SIG-M5 treated with dmso at 0.1 percent for 504 hours (cell line): Measurements from ENCODE around the gene ZMYND10.
A peak's percentile ranks its signal among the peaks of the same experiment; 100 is the strongest.

Experiments
- DNase-seq: peaks from one replicate; lab custom pipeline; 2025; ENCODE audit not compliant: unreplicated experiment; lab: John Stamatoyannopoulos, UW

The ZMYND10 gene

GRCh38 chr3:50371133-50371685 lies 25.7 kb upstream of the ZMYND10 start:
- no peak for DNase-seq

DNA sequence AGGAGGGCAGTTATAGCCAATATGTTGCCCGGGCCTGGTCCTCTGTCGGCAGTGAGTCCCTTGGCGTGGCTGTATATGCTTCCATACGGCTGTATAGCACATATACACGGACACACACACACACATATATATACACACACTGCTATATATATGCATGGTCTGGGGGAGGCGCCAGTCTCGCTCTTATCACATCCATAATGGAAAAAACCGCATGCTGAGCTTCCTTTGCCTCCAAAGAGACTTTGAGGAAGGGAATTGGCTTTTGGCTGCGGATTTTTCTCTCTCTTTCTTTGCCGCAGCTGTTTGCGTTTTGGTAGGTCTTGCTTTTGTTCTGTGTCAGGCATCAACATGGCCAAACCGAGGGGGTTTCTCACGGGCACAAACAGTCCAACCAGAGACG lies 25.1 kb upstream of the ZMYND10 start:
- peak; percentile 17 for DNase-seq

GRCh38 chr3:50369012-50369670 lies 23.6 kb upstream of the ZMYND10 start:
- DNase-seq: no peak

- DNase-seq: no peak
Measured at GRCh38 chr3:50365842-50366220, 20.3 kb upstream of the ZMYND10 start.

DNA sequence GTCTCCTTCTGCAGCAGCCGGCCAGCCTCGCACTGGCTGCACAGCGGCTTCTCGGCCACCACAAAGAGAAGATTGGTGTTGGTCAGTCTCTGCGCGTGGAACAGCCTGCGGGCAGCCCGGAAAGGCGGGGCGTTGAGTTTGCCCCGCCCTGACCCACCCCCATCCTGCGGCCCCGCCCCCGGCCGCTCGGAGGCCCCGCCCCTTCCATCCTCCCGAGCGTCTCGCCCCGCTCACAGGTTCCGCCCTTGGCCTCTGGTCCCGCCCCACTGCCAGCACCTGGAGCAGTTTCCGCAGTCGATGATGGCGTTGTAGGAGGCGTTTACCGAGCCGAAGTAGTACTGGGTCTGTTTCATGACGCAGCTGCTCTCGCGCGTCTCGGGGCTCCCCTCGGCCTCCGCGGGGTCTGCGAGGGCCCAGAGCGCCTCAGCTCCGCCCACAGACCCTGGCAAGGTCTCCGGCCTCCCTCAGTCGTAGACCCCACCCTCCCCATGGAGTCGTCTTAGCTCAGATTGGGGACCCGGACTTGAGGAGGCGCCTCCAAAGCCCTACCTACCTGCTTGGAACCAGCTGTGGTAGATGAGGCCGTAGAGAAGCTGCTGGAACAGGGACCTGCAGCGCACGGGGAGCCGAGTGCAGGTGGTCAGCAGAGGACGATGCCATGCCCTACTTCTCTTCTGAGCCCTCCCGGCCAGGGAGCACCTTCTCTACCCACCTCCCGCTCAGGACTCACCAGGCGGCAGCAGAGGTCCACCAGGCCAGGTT lies 19.7 kb upstream of the ZMYND10 start:
- peak; percentile 87 for DNase-seq

DNA sequence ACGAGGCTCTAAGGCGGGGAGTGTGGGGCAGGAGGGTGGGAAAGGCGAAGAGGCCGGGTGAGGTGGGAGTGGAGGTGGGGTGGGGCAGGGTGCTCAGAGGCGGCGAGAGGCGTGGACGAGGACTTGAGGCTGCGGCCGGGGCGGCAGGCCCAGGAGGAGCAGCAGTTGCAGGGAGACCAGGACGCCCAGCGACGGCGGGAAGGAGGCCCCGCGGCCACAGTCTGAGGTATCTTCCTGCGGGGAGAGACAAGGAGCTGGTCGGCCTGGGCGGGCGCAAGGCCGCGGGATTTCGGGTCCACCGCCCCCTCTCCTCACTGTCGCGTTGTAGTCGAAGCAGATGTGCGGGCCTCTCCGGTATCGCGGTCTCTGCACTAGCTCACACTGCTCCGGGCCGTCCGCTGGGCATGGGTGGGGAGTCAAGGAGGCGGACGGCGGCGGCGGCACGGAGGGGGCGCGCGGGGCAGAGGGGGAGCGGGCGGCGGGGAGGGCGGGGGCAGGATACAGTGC lies 19.1 kb upstream of the ZMYND10 start:
- DNase-seq: no peak

DNA sequence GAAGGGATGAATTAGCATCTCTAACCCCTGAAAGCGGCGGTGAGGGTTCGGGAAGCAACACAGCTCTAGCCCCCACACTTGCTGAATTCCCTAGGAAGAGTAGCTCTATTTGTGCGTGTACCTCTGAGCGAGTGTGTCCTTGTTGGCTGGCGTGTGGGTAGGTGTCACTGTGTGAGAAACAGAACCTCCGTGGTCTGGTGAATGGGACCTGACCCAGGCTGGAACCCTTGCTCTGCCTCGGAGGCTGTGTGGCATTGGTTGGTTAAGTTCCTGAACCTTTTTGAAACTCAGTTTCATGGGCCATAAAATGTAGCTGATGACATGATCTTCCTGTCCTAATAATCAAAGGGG lies 14.2 kb upstream of the ZMYND10 start:
- no peak for DNase-seq

- DNase-seq: peak; percentile 99
Measured at GRCh38 chr3:50358911-50359759, 13.6 kb upstream of the ZMYND10 start, which contains the start of gene TMEM115. TMEM115 (minus strand) TSS chr3:50359521; CDS start chr3:50359063, 458 bp downstream.

DNA sequence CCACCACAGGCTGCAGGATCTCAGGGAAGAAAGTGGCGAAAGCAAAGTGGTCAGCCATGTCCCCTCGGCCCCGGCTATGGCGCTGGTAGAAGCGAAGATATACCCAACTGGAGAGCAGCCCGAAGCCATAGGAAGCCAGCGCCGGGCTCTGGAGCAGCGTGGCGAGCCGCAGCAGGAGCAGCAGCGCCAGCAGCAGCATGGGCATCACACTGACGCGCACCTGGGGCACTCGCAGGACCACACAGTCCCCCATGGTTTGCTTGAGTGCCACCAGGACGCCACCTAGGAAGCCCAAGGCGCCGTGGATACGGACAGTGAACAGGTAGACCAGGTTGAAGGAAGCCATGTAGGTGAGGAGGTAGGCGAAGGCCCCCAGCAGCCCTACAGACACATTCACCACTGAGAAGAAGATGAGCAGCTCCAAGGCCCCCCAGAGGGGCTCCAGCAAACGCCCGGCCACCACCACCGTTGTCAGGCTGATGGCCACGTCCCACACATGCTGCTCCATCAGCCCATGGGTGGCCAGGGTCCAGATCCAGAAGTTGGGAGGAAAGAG lies 12.9 kb upstream of the ZMYND10 start:
- no peak for DNase-seq

DNA sequence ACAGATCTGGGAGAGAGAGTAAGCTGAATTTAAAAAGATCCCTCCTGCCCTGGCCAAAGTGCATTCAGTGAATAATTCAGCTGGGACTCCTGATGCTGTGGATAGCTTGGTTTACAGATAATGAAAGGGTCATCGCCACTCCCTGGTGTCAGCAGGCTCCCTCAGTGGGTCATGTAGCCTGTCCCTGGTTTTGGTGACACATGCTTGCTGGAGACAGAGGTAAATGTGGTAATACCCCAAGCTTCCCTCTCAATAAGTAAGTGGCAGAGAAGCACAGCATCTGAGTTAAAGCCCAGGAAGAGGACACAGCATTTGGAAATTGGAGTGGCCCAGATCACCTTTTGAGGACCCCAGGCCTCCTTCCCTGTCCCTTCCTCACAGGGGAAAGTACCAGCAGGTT lies 11.9 kb upstream of the ZMYND10 start:
- peak; percentile 21 for DNase-seq

- DNase-seq: peak; percentile 73
Measured at GRCh38 chr3:50356553-50356952, 11.0 kb upstream of the ZMYND10 start.

- DNase-seq: no peak
Measured at GRCh38 chr3:50355829-50356552, 10.5 kb upstream of the ZMYND10 start.

- DNase-seq: no peak
Measured at GRCh38 chr3:50354850-50355249, 9.3 kb upstream of the ZMYND10 start.

- DNase-seq: no peak
Measured at GRCh38 chr3:50354186-50354764, 8.7 kb upstream of the ZMYND10 start.

GRCh38 chr3:50353245-50354004 lies 7.9 kb upstream of the ZMYND10 start:
- no peak for DNase-seq

- peak; percentile 50 for DNase-seq
Measured at GRCh38 chr3:50352781-50353180, 7.2 kb upstream of the ZMYND10 start.

DNA sequence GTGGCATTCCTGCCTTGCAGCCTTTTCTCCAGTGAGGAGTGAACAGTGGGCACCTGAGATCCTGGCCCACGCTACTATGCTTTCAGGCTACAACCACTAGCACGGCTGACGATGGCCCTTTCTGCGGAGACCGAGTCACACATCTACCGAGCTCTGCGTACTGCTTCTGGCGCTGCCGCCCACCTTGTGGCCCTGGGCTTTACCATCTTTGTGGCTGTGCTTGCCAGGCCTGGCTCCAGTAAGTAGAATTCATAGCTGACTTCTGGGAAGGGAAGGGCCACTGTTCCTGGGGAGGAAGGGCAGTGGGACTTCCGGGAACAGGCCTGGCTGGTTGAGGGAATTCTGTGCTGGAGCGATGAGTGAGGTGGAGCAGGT lies 5.8 kb upstream of the ZMYND10 start:
- no peak for DNase-seq

DNA sequence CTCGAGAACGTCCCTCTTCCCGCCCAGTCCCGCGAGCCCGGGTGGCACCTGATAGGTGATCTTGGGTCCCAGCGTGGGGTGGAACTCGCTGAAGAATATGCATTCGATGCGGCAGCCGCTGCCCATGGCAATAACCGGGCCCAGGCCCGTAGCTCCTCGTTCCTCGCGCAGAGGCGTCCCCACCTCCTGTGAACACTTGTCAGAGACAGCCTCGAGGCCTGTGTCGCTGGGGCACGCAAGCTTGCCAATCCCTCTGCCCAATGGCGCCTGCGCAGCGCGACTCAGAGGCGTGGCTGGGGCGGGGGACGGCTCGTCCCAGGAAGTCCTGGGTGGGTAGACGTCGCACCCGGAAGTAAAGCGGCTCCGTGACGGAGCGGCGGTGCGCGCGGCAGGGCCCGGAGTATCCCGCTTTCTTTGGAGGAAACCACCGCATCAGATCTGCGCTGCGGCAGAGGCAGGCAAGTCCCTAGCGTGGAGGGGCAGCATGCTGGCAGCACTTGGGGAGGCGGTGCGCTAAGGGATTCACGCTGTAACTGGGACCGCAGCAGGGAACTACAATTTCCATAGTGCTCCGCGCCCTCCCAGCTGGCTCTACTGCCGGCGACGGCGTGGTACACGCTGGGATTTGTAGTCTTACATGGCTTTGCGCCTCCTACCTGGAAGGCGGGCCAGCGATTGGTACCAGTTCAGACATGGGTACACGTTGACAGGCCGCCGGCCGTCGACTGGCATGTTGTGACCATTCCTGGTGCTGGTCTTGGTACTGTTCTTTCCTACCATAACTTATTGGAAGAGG lies 5.2 kb upstream of the ZMYND10 start, which contains the start of the genes CYB561D2 and NPRL2:
Gene CYB561D2, plus strand, starts transcription at position 336 of the 796 bp plus-strand sequence. CDS start 572 bp downstream, outside the sequence.
Gene NPRL2, minus strand, starts transcription at position 249 of the 796 bp plus-strand sequence. Its CDS starts 123 bp downstream, at position 126.
- DNase-seq: peak; percentile 93
